Stimulated activated CD4-positive, alpha-beta T cell treated with anti-CD3 and anti-CD28 coated beads, Interleukin-15, amount 100 ng/mL, for 1 hour (primary cell): ENCODE data around the gene TOR4A.

Experiments
- DNase-seq, 2 donors: peaks; one replicate each; pipeline ENCODE4 v3.0.0-alpha.2; 2020; ENCODE audit warnings: low read depth in 1 of 2, low spot score in 1 of 2

Gene TOR4A

DNA sequence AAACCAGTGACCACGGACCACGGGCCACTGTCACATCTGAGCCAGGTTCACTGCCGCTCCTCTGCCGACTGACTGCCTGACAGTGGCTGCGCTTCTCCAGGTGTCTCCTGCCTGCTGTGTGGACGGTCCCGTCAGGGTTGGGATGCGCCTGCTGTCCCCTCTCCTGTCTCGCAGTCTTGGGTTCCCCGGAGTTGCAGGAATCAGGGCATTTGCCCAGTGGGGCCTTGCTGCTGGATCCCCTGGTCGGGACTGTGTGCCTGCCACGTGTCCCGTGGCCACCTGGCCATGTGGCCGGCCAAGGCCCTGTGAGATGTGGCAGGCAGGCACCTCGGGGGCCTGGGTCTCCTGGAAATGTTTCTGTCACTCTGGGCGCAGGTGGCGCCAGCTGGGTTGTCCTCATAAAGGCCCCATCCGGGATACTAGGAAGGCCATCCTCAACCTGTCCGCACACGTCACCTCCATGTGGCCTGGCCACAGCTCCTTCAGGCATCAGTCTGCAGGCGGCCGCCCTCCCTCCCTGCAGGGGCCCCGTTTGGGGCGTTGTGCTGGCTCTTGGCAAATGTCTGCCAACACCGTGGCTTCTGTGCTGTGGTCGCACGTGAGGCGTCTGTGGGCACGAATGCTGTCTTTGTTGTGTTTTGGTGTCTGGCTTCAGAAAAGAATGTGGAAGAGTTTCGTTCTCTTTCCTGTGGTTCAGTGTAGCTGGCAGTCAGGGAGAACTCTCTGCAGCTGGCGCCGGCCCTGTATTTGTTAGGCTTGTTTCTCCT, 6.4 kb upstream of the TOR4A start:
- no peak for DNase-seq

- DNase-seq, result no peak
These were observed 5.8 kb upstream of the TOR4A start for GRCh38 chr9:137271696-137272076.

GRCh38 chr9:137272241-137273094, 5.1 kb upstream of the TOR4A start:
- no peak for DNase-seq

GRCh38 chr9:137273095-137273490, 4.4 kb upstream of the TOR4A start:
- DNase-seq, result no peak

DNA sequence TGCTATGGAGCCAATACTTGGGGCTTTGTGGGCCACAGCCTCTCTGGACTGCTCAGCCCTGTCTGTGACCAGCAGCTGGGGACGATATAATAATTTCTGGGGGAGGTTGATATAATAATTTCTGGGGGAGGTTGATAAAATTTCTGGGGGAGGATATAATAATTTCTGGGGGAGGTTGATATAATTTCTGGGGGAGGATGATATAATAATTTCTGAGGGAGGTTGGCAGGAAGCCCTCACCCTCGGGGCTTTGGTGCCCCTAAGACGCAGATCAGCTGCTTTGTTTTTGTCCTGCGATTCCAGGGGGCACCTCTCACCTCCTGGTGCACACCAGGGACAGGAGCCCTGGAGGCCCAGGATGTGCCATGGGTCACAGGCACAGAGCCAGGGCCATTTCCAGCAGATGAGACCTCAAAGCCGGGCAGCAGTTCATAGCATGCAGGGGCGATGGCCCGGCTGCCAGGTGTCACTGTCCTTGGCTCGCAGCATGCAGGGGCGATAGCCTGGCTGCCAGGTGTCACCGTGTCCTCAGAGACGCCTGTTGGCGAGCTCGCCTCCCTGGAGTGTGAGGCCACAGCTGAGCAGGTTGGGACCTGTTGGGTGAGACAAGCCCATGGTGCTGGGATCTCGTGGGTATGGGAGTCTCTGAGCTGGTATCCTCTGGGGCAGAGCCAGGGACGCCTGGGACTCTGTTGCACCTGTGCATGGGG, 3.8 kb upstream of the TOR4A start:
- no peak for DNase-seq

- no peak for DNase-seq
These were observed 2.3 kb upstream of the TOR4A start for GRCh38 chr9:137275203-137275587.

DNA sequence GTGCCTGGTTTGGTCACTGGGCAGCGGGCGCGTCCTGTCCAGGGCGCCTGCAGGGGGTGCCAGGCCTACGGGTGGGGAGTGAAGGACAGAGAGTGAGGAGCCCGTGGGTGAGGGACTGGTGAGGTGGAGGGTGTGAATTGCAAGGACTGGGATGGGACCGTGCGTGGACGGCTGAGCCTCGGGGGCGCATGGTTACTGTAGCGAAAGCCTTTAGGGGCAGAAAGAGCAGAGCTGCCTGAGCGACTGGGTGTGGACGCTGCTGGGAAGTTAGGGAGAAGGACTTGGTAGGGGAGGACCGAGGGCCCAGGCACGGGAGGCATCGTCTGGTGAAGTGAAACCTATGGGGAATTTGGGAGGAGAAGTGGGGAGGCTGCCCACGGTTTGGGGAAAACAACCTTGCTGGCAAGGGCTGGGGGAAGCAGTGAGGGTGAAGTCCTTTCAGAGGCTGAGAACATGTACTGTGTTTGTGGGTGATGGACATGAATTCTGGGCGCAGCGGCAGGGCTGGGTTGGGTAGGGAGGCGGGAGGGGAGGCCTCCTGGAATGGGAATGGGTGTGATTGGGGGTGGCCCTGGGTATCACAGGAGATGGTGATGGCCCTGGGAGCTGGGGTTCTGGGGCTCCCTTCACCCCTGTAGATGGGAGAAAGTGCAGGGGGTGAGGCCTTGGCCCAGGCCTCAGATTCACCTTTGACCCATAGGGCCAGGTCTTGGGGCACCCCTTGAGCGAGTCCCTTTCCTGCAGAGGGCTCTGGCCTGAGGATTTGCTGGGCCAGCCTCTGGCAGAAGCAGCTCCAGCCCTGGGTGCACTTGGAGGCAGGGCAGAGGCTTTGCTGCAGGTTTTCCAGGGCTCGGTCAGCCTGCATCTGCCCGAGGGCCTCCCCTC, 1.7 kb upstream of the TOR4A start:
- DNase-seq, result no peak

- DNase-seq, result no peak
These were observed 825 bp upstream of the TOR4A start for GRCh38 chr9:137276473-137277328.

DNA sequence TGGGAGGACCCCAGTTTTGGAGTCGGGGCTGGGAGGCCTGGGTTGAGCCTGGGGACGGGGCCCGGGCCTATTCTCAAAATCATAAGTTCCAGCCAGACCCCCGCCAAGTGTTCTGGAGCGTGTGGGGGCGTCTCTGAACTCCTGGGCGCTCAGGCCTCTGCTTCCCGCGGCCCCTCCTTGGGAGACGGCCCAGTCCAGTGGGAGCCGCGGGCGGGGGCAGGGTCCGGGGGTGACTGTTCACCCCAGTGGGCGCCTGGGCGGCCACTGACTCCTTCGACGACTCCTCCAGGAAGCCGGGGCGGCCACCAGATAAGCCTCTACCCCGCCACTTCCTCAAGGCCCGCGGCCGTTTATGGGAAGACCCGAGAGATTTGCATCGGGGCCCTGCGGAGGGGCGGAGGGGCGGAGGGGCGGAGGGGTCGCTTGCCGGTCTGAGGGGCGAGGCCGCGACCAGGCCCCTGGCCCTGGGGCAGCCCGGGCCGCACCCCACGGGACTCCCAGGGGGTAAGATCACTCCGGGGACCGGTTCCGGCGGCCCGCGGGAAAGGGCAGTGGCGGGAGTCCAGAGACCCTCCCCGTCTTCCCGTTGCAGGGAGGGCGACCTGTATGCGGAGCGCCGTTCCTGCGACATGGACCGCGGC, 655 bp downstream of the TOR4A start:
- DNase-seq, result no peak

DNA sequence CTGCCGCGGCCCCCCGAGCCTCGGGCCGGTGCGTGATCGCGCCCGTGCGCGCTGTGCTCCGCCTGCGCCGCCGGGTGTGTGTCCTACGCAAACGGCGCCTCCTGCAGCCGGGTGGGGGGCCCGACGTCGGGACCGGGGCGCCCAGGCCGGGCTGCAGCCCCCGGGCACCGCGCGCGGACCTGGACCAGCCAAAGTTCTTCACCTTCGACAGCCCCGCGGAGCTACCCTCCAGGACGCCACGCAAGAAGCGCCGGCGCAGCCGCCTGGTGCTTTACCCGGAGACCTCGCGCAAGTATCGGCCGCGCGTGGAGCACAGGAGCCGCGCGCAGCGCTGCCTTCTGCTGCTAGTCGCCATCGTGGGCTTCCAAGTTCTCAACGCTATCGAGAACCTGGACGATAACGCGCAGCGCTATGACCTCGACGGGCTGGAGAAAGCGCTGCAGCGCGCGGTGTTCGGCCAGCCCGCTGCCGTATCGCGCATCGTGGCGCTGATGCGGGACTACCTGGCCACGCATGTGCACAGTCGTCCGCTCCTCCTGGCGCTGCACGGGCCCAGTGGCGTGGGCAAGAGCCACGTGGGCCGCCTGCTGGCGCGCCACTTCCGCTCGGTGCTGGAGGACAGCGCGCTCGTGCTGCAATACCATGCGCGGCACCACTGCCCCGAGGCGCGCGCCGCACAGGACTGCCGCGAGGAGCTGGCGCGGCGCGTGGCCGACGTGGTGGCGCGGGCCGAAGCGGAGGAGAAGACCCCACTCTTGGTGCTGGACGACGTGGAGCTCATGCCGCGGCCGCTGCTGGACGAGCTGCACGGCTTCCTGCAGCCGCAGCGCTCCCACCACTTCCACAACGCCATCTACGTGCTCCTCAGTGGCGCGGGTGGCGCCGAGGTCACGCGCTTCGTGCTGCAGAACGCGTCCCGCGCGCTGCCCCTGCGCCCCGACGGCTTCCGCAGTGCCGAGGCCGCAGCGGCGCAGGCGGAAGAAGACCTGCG, 1.5 kb downstream of the TOR4A start:
- DNase-seq, result no peak

- DNase-seq, result no peak
These were observed 2.4 kb downstream of the TOR4A start for GRCh38 chr9:137279741-137280473.

DNA sequence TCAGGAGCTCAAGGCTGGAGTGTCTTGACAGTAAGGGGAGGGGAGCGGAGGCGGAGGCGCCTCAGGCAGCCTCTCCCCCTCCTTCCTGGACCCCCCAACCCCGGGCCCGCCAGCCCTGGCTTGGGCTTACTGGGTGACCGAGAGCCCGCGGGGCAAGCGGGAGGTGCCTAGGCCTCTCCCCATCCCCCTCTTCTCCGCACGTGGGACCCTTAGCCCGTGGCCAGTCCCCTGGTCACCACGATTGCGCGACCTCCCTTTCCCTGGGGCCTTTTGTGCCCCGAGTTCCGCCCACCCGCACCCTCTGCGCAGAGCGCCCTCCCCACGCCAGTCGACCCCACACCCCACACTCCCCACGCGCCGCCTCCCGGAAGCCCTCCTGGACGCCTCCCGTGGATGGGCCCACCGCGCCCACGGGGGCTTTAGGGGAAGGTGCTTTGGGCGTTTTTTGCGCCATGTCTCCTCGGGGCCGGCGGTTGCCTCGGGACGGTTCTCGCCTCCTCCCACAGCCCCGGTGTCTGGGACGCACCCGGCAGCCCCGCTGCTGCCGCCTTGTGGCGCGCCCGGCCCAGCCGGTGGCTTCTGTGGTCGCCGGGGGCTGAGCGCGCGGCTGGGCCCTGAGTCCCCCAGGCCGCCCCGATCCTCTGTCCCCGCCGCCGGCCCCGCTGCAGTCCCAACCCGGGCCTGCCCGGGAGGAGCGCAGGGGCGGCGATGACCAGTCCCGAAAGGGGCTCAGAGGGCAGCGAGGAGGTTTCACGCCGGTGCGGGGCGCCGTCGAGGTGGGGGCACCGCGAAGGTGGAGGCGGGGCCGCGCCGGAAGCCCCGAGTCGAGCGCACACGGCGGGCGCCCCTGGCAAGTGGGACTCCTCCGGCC, 3.2 kb downstream of the TOR4A start:
- no peak for DNase-seq

- no peak for DNase-seq
These were observed 4.0 kb downstream of the TOR4A start for GRCh38 chr9:137281345-137282116.

DNA sequence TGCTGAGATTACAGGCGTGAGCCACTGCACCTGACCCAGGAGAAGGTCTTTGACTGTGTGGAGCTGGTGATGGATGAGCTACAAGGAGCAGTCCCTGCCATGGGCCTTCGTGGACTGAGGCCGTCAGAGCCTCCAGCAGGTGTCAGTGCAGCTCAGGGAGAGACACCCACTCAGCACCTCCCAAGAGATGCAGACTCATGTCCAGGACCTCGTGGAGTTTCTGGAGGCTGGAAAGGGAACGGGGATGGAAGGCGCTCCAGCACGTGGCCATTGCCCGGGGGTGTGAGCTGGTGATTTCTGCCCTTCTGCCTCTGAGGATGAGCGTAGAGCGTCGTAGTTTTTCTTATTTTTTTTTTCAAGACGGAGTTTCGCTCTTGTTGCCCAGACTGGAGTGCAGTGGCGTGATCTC, 9.5 kb downstream of the TOR4A start:
- no peak for DNase-seq

DNA sequence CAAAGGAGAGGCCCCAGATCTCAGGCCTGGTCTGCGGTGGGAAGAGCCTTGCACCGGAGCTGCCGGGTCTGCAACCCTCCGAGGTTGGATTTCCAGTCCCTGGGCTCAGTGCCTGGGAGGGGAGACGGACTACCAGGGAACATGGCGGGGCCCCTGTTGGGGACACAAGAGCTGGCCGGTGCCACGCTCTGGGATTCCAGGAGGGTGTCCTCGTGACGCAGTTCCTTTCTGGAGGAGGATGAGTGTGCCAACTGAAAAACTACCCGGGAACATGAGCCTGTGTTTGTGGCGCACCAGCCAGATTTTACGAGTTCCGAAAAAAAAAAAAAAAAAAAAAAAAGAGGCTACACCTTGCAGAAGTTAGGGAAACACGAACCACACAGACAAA, 15.6 kb downstream of the TOR4A start:
- DNase-seq, result no peak
